Keratinocyte (primary cell): ENCODE data around the gene ELOVL5. TPM values are rescaled to one million over a fixed set of nuclear protein-coding genes. Genes with fewer than 3 reads are reported as not detected.

Experiments used
- DNase-seq: peaks from one replicate; pipeline ENCODE4 v3.0.0-alpha.2; 2011; ENCODE audit warnings: low read depth, missing footprints, low spot score
- FAIRE-seq: peaks from 2 replicates; lab custom pipeline; 2011; peaks lifted over from hg19 to GRCh38; lab: Jason Lieb, UNC
- H2AFZ ChIP-seq: 2 replicates; pipeline ENCODE4 v1.6.0; 2012; ENCODE audit warnings: low read length, control low read depth, inconsistent platforms; ENCODE audit not compliant: control insufficient read depth
- H3K27ac ChIP-seq: 2 replicates; pipeline ENCODE4 v1.5.1; 2011; ENCODE audit warnings: low read length; ENCODE audit not compliant: control insufficient read depth, insufficient read depth
- H3K27me3 ChIP-seq: 3 replicates; pipeline ENCODE4 v1.6.0; 2011; ENCODE audit warnings: low read length; ENCODE audit not compliant: control insufficient read depth, insufficient read depth; ENCODE audit errors: extremely low read depth
- H3K36me3 ChIP-seq, 2 experiments: 2 replicates in 1 of 2; 3 replicates in 1 of 2; pipeline ENCODE4 v1.5.1; 2011; ENCODE audit warnings: low read length in 2 of 2, mild to moderate bottlenecking in 1 of 2; ENCODE audit not compliant: control insufficient read depth in 2 of 2, insufficient read depth in 2 of 2; ENCODE audit errors: extremely low read depth in 1 of 2
- H3K4me1 ChIP-seq: 3 replicates; pipeline ENCODE4 v1.5.1; 2011; ENCODE audit warnings: low read length; ENCODE audit not compliant: control insufficient read depth, insufficient read depth; ENCODE audit errors: extremely low read depth
- H3K4me2 ChIP-seq: 3 replicates; pipeline ENCODE4 v1.6.0; 2011; ENCODE audit warnings: low read depth, low read length; ENCODE audit not compliant: control insufficient read depth, insufficient read depth; ENCODE audit errors: extremely low read depth
- H3K4me3 ChIP-seq, 3 experiments: fragments of 200-600 bp in 1 of 3; sonication (generic) in 1 of 3; 2 replicates in 2 of 3; 3 replicates in 1 of 3; pipeline ENCODE4 v1.5.1; 2011 to 2016; ENCODE audit warnings: low read length in 3 of 3, mild to moderate bottlenecking in 3 of 3, control low read depth in 2 of 3, inconsistent platforms in 1 of 3, low read depth in 1 of 3, mixed read lengths in 1 of 3, mixed run types in 1 of 3, moderate library complexity in 1 of 3; ENCODE audit not compliant: control insufficient read depth in 2 of 3, insufficient read depth in 2 of 3; ENCODE audit errors: extremely low read depth in 1 of 3
- H3K79me2 ChIP-seq: 2 replicates; pipeline ENCODE4 v1.6.0; 2012; ENCODE audit warnings: low read length; ENCODE audit not compliant: control insufficient read depth, insufficient read depth
- H3K9ac ChIP-seq: 3 replicates; pipeline ENCODE4 v1.6.0; 2011; ENCODE audit warnings: low read length; ENCODE audit not compliant: control insufficient read depth, insufficient read depth; ENCODE audit errors: extremely low read depth
- H3K9me1 ChIP-seq: 3 replicates; pipeline ENCODE4 v1.6.0; 2011; ENCODE audit warnings: low read length; ENCODE audit not compliant: control insufficient read depth, insufficient read depth; ENCODE audit errors: extremely low read depth
- H3K9me3 ChIP-seq: 2 replicates; pipeline ENCODE4 v1.5.1; 2012; ENCODE audit warnings: low read depth, low read length; ENCODE audit not compliant: control insufficient read depth
- H4K20me1 ChIP-seq: 3 replicates; pipeline ENCODE4 v1.6.0; 2011; ENCODE audit warnings: low read length; ENCODE audit not compliant: control insufficient read depth, insufficient read depth; ENCODE audit errors: extremely low read depth
- EZH2 ChIP-seq: IDR thresholded peaks from one replicate; pipeline ENCODE4 v1.6.1; 2012; ENCODE audit warnings: inconsistent platforms, mild to moderate bottlenecking, low read length, moderate library complexity
- dilution Hi-C: fragments of 300-500 bp; cut with MboI; formaldehyde crosslinking; loops from one replicate; pipeline ENCODE4 v1.7.0; 2020; ENCODE audit warnings: low sequenced_read_pairs; ENCODE audit not compliant: extremely low pct_ligation_motif_present
- polyA minus RNA-seq, 3 experiments: library from RNA; depleted of rRNA, polyadenylated mRNA; stranded (reverse); fragments of >200 nt; gene quantifications; 1 replicate in 1 of 3; 2 replicates in 1 of 3; 3 replicates in 1 of 3; pipeline ENCODE4 v1.2.3, GENCODE V29; 2011
- polyA plus RNA-seq, 5 experiments: library from polyadenylated mRNA; depleted of rRNA in 3 of 5; stranded (reverse) in 3 of 5; stranded (forward) in 1 of 5; unstranded in 1 of 5; fragments of >200 nt; gene quantifications; 1 replicate in 1 of 5; 2 replicates in 3 of 5; 3 replicates in 1 of 5; pipeline versions ENCODE4 v1.2.1 to v1.2.3, GENCODE V29; 2011 to 2012; ENCODE audit warnings: missing spikeins in 2 of 5, low read depth in 1 of 5, low replicate concordance in 1 of 5
- TF ChIP-seq, protein P1 (sequence below), 3 experiments: IDR thresholded peaks in 1 of 3; conservative IDR thresholded peaks in 1 of 3; optimal IDR thresholded peaks in 1 of 3; 2 replicates in 2 of 3; 3 replicates in 1 of 3; pipeline versions ENCODE3 to v1.5.1; 2011; ENCODE audit warnings: low read length in 3 of 3, mild to moderate bottlenecking in 3 of 3, moderate library complexity in 2 of 3, control low read depth in 1 of 3, inconsistent platforms in 1 of 3; ENCODE audit not compliant: insufficient read depth in 2 of 3; ENCODE audit errors: extremely low read depth in 1 of 3

ELOVL5 gene, protein sequence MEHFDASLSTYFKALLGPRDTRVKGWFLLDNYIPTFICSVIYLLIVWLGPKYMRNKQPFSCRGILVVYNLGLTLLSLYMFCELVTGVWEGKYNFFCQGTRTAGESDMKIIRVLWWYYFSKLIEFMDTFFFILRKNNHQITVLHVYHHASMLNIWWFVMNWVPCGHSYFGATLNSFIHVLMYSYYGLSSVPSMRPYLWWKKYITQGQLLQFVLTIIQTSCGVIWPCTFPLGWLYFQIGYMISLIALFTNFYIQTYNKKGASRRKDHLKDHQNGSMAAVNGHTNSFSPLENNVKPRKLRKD
- polyA plus RNA-seq (39.7 to 66.7 TPM (median 53.3 TPM) in 3 replicates), polyA minus RNA-seq (58.5 to 102 TPM (median 68.6 TPM) in 3 replicates)
- 7.6 TPM for polyA plus RNA-seq (2011; ENCODE audit: low read depth)
- polyA plus RNA-seq (2011; cell fraction: cytosol; rRNA removed) = 25.8 and 41.6 TPM in 2 replicates
- 62.1 and 78.0 TPM in 2 replicates for polyA plus RNA-seq (2011; cell fraction: nucleus; rRNA removed)
- 32.5 and 65.4 TPM in 2 replicates for polyA plus RNA-seq (2012; ENCODE audit: low replicate concordance)
- 45.3 TPM for polyA minus RNA-seq (2011; cell fraction: cytosol; rRNA and poly(A)+ RNA removed)
- polyA minus RNA-seq (2011; cell fraction: nucleus; rRNA and poly(A)+ RNA removed) = 48.2 and 67.6 TPM in 2 replicates

DNA sequence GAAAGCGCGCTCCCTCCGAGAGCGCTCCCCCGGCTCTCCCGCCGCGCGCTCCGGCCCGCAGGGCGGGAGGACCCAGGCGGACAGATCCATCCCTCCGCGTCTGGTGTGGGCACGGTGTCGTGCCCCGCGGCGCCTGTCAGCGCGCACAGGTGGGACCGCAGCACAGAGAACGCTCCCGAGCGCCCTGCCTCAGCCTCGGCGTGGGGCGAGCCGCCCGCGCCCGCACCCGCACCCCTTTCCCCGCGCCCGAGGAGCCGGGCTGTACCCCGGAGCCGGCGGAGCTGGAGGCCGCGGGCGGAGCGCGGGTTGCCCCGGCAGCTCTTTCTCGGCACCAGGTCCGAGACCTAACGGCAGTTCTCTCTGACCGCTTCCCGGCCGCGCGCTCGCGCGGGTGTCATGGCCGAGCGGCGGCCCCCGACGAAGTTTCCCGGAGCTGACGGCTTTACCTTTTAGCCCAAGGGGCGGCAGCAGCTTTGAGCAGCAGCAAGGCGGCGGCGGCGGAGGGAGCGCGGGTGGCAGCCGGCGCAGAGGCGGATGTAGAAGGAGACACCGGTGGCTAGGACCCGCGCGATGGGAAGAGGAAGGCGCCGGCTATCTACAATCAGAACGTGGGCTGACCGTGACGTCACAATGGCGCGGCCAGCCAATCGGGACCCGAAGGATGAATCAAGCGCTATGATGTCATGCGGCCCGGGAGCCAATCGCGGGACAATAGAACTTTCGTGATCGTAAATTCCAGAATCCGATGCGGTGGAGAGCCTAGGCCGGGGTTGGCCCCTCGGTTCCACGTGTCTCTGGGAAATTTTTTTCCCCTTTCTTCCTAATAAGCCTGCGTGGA is at the start of gene ELOVL5:
ELOVL5 (minus strand) TSS at position 580 of the 838 bp plus-strand sequence. CDS start 53,251 bp downstream, outside the sequence.
- Histone ChIP-seq H3K27me3 (no peaks in the 10 kb centered on the region), H3K4me2 (peak within 1 kb of the TSS; percentile 88), H3K79me2 (peaks cover 50% of the 10 kb centered on the region), H3K27ac (peak within 1 kb of the TSS; percentile 74), H3K9ac (peak within 1 kb of the TSS; percentile 83), H3K4me3 (peak within 1 kb of the TSS; percentile 75 to 94 (median 90)), H3K9me3 (no peaks in the 10 kb centered on the region), H3K4me1 (peaks cover 12% of the 10 kb centered on the region), H4K20me1 (peaks cover 6% of the 10 kb centered on the region), H2AFZ (peak within 1 kb of the TSS; percentile 94), H3K36me3 (no peaks in the 10 kb centered on the region), H3K9me1 (no peaks in the 10 kb centered on the region)
- peak; percentile 55 for FAIRE-seq
- peak; percentile 80 for DNase-seq
- dilution Hi-C loops = no loop called here
- TF ChIP-seq EZH2 = no peak
- TF ChIP-seq, protein P1, sequence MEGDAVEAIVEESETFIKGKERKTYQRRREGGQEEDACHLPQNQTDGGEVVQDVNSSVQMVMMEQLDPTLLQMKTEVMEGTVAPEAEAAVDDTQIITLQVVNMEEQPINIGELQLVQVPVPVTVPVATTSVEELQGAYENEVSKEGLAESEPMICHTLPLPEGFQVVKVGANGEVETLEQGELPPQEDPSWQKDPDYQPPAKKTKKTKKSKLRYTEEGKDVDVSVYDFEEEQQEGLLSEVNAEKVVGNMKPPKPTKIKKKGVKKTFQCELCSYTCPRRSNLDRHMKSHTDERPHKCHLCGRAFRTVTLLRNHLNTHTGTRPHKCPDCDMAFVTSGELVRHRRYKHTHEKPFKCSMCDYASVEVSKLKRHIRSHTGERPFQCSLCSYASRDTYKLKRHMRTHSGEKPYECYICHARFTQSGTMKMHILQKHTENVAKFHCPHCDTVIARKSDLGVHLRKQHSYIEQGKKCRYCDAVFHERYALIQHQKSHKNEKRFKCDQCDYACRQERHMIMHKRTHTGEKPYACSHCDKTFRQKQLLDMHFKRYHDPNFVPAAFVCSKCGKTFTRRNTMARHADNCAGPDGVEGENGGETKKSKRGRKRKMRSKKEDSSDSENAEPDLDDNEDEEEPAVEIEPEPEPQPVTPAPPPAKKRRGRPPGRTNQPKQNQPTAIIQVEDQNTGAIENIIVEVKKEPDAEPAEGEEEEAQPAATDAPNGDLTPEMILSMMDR (optimal IDR thresholded peaks at IDR 0.05 in 1 of 3, IDR thresholded peaks at IDR 0.05 in 1 of 3, conservative IDR thresholded peaks at IDR 0.05 in 1 of 3; ENCODE audit: extremely low read depth in 1 of 3, insufficient read depth in 2 of 3, low read length in 3 of 3) = no peak

DNA sequence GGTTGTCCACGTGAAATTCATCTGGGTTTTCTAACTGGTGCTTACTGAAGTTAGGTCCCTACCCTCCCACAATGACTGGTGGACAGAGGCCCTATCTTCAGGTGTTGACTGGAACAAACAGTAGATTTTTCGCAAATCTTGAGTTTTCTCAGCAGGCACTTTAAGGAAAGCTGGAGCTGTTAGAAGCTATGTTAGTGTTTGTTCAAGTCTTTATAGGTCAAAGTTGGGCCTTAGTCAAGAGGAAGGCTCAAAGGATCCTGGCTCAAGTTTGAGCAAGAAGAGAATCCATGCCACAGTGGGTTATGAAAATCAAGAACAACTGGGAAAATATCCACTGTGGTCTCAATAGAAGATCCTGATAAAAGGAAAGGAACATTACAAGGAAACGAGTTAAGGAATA is 48.5 kb upstream of the ELOVL5 start:
- FAIRE-seq = no peak
- dilution Hi-C loops = no loop called here
- H3K9me3 ChIP-seq = no peaks in the 10 kb centered on the region

More for the DNA sequence above, 48.5 kb upstream of the ELOVL5 start:
- no peak for TF ChIP-seq EZH2
- TF ChIP-seq, protein P1 (optimal IDR thresholded peaks at IDR 0.05 in 1 of 3, IDR thresholded peaks at IDR 0.05 in 1 of 3, conservative IDR thresholded peaks at IDR 0.05 in 1 of 3; ENCODE audit: extremely low read depth in 1 of 3, insufficient read depth in 2 of 3, low read length in 3 of 3) = no peak
- H3K9ac ChIP-seq = no peak overlapping the region
- H3K27ac ChIP-seq = no peak overlapping the region
- DNase-seq = no peak
- no peaks in the 10 kb centered on the region for H3K36me3 ChIP-seq
- H4K20me1 ChIP-seq = no peaks in the 10 kb centered on the region
- H3K79me2 ChIP-seq = no peaks in the 10 kb centered on the region
- no peaks in the 10 kb centered on the region for H3K9me1 ChIP-seq
- H3K27me3 ChIP-seq = no peaks in the 10 kb centered on the region
- H3K4me1 ChIP-seq = no peaks in the 10 kb centered on the region
- H3K4me2 ChIP-seq = no peak overlapping the region
- H3K4me3 ChIP-seq = no peak overlapping the region
- no peak overlapping the region for H2AFZ ChIP-seq
